Hematopoietic multipotent progenitor cell treated with erythropoietin and hydrocortisone succinate and interleukin-3 and kit ligand, for 6 days (in vitro differentiated cells): Measurements from ENCODE around the gene POLR3C.
"Not testable (repeated sequence)": the region's sequence is repeated elsewhere in the genome, so short reads cannot be mapped to it uniquely, and the experiment has no call there.

Experiments used
- DNase-seq: peaks from one replicate; pipeline ENCODE4 v3.0.0-alpha.2; 2015

Gene POLR3C

DNA sequence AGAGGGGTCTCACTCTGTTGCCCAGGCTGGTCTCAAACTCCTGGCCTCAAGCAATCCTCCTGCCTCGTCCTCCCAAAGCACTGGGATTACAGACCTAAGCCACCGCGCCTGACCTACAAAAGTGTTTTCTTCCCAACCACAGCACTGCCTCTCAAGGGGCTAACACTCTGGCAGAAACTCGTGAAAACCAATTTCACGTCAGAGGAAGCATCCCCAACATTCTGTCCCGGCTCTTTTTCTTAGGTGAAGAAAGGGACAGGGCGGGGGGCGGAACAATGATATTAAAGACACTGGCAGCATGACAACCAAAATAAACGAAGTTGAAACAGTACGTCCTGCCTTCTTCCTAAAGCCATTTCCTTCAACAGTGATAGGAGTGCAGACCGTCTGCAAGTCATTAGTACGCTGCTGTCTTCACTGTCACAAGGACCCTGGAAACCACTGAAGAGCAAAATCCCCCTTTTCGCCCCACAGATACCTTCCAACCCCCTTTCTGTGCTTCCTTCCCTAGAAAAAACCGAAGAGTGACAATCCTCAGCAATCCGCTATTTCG lies 1.1 kb upstream of the POLR3C start:
- not testable (repeated sequence) for DNase-seq

GRCh38 chr1:145824499-145824842 lies 471 bp downstream of the POLR3C start:
- no peak for DNase-seq

- DNase-seq = peak; percentile 40
Measured at GRCh38 chr1:145826030-145826429, 2.0 kb downstream of the POLR3C start.

DNA sequence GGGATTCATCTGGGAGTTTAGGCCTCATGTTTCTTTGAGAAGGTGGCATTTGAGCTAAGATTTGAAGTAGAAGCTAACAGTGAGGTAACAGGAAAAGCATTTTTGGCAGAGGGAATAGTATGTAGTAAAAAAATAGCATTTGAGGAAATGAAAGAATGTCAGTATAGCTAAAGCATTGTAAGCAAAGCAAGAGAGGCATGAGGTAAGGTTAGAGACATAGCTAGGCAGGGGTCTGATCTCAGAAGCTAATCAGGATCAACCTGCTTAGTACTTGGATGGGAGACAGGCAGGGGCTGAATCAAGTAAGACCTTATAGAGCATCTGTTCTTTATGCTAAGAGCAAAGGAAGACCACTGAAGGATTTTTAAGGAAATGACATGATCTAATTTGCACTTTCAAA lies 4.0 kb downstream of the POLR3C start:
- no peak for DNase-seq

GRCh38 chr1:145828367-145829026 lies 4.5 kb downstream of the POLR3C start:
- peak; percentile 77 for DNase-seq

DNA sequence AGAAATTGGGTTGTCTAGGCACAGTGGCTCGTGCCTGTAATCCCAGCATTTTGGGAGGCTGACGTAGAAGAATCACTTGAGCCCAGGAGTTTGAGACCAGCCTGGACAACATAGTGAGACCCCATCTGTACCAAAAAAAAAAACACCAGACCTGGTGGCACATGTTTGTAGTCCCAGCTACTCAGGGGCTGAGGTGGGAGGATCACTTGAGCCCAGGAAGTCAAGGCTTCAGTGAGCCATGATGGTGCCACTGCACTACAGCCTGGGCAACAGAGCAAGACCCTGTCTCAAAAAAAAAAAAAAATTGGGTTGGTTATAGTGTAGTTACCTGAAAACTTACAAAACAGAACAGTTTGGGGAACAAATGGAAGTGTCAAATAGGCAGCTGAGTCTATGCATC lies 6.8 kb downstream of the POLR3C start:
- DNase-seq = not testable (repeated sequence)

DNA sequence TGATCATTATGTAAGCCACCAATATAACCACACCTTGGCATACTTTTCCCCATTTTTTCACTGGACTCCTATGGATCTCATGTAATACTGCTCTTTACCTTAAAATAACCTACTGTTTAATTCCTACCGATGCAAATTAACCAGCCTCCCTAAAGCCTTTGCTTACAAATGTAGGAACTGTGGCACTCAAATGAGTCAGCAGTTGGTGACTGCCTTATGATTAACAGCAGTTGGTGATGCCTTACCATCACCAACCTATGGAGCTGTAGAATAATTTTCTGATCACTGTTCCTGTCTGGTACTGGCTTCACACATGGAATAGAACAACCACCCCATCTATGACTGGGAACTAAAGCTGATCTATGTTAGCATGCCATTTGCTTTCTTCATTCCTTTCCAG lies 13.7 kb downstream of the POLR3C start:
- no peak for DNase-seq

- no peak for DNase-seq
Measured at GRCh38 chr1:145843031-145843430, 19.0 kb downstream of the POLR3C start.

DNA sequence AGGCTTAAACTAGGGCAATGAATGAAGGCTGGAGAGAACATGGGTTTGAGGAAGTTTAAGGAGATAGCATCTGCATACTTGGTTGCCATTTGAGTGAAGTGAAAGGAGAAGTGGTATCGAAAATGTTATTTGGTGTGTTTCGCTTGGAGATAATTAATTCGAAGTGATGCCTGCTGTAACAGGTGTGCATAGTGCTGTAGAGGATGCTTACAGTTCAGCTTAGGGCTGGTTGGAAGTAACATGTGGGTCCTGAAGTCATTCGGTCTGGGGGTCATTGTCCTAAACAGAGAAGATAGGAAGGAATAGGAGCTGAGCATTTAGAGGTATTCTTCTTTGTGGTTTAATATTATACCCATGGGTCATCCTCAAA lies 21.1 kb downstream of the POLR3C start:
- peak; percentile 70 for DNase-seq

DNA sequence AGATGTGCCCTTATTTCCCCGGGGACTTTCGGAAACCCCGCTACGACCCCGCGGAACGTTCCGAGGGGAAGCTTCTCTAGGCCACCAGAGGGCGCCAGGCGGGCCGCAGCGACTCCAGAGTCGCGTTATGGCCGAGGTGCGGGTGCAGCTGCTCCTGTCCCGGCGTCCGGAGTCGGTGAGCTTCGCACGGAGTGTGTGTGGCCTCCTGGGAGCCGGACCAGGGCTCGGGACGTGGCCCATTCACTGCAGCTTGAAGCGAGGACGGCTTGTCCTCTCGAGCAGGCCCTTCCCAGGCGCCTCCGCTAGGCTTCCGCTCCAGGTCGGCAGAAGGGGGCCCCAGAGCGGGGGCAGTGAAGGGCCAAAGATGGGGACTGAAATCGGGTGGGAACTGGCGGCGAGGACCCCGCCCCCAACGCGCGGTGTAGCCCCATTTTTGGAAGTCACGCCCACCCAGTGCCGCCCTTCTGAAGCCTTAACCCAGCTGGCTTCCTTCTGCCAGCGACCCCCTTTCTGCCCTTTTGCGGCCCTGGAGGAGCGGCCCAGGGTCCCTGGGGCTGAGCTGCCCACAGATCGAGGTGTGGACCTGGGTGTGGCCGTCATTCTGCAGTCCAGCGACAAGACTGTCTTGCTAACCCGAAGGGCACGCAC lies 21.6 kb downstream of the POLR3C start, which contains the start of gene NUDT17:
TSS of gene NUDT17 (plus strand) at position 117 of the 648 bp plus-strand sequence. CDS start at position 128, 11 bp downstream.
- DNase-seq = peak; percentile 91

DNA sequence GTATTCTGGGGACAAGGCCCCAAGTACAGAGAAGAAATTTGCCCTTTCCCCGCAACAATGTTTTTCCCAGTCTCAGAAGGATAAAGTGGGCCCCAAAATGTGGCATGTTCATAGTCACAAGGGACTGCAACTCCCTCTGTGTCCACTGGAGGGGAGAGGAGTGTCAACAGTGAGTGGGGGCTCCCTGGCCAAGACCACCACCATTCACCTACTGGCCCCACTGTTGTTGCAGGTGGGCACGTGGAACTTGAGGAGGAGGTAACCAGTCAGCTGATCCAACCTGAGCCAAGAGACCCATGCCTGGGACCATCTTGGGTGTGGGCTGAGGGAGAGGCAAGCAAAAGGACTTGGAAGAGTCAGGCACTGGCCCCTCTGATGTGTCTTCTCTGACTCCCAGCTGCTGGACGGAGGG lies 22.2 kb downstream of the POLR3C start:
- DNase-seq = peak; percentile 77

- DNase-seq = no peak
Measured at GRCh38 chr1:145847827-145848226, 23.8 kb downstream of the POLR3C start.

DNA sequence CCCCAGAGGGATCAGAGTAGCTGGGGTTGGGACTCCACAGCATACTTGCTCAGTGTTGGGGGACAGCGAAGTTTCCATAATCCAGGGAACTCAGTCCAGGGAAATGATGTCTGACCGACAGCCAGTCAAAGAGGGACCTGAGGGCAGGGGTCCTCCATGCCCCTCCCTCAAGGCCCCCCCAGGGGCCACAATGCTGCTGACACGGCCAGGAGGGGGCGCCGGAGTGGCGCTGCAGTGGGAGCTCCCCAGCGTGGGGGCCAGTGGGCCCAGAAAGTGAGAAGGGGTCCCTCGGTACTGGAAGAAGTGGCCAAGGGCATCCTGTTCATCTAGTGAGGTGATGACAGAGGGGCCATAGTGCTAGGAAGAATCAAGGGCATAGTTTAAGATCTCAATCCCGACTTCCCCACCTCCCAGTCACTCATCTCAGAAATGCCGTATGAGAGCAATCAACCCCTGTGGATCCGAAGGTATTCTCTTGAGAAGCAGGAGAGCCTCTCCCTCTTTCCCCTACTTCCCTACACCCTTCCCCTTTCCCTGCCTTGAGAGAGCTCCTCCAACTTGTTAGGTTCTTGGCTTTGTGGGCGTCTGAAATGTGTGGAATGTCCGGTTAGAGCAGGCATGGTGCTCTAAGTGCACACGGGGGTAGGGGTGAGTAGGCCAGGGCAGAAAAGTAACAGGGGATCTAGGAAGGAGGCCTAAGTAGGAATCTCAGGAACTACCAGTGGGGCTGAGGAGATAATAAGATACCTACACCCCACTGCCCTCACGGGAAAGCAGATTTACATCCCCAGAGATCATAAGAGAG lies 25.6 kb downstream of the POLR3C start:
- no peak for DNase-seq

- DNase-seq = no peak
Measured at GRCh38 chr1:145855426-145855948, 31.5 kb downstream of the POLR3C start.

GRCh38 chr1:145857170-145857569 lies 33.2 kb downstream of the POLR3C start:
- DNase-seq = no peak

- DNase-seq = peak; percentile 64
Measured at GRCh38 chr1:145858238-145858900, 34.4 kb downstream of the POLR3C start.

DNA sequence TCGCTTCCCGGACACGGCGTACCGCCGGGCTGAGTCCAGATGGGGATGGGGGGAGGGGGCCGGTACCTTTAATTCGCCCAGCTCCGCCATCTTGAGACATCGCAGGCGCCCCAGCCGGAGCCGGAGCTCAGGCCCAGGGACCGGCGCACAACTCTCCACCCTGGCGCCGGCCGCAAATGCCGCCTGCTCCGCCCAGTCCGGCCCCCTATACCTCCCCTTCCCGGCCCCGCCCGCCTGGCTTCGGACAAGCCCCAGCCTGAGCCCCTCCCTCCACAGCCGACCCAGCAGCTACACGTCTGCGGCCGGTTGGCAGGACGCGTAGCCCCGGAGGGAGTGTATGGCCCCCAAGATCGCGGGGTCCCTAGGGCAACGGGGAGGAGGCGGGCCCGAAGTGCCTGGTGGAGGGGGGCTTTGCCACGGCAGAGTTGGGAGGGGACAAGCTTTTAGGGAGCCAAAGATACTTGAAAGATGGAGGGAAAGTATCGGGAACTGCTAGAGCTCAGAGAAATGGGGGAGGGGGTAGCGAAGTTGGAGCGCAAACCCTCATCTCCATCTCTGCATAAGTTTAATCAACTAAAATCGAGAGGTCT lies 35.0 kb downstream of the POLR3C start, which contains the start of gene PIAS3:
TSS of gene PIAS3 (minus strand) at position 181 of the 590 bp plus-strand sequence. CDS start at position 90, 91 bp downstream.
- DNase-seq = peak; percentile 95

DNA sequence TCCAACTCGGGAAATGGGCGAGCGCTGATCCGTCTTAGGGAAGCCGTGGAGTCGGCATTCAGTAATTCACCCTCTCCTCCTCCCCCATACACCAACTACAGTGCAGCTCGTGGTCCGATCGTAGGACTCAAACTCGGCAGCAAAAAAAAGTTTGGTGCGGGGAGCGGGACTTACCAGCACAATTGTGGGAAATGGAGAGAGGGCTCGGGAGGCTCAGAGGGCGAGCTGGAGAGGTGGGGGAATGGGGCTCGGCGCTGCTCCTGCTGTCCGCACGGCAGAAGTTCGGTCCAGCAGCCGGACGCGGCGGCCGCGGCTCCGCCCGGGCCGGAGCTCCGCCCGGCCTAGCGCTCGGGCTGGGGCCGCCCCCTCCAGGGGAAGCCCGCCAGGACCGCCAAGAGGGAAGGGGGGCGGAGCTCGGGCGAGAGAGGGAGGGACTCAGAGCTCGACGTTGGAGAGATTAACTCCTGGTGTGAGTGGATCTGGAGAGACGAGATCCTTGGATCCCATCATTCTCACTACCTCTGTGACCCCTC lies 35.6 kb downstream of the POLR3C start:
- DNase-seq = peak; percentile 91

GRCh38 chr1:145863282-145864018 lies 39.5 kb downstream of the POLR3C start:
- no peak for DNase-seq

DNA sequence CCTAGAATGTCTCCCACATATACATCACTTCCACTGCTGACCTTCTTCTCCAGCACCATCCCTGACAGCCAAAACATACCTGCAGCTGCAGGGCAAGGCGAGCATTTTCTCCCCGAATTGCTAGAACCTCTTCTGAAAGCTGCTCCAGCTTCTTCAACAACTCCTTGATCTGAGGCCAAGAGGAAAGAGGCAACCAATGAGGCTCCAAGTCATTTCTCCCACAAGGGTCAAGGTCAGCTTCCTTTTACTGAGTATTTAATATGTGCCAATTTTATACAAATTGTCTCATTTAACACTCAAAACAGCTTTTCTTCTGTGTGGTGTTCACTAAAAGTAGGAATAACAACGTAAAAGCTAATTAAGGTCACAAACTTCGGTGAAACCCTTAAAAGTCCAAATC lies 44.2 kb downstream of the POLR3C start:
- DNase-seq = no peak
